ENCODE results near the gene CNPY3. TPM values are rescaled to one million over a fixed set of nuclear protein-coding genes. Genes with fewer than 3 reads are reported as not detected.
"Not testable (repeated sequence)": the region's sequence is repeated elsewhere in the genome, so short reads cannot be mapped to it uniquely, and the experiment has no call there.

CNPY3 gene
- total RNA-seq, 1 donor from 2014 or later: 22.9 TPM

DNA sequence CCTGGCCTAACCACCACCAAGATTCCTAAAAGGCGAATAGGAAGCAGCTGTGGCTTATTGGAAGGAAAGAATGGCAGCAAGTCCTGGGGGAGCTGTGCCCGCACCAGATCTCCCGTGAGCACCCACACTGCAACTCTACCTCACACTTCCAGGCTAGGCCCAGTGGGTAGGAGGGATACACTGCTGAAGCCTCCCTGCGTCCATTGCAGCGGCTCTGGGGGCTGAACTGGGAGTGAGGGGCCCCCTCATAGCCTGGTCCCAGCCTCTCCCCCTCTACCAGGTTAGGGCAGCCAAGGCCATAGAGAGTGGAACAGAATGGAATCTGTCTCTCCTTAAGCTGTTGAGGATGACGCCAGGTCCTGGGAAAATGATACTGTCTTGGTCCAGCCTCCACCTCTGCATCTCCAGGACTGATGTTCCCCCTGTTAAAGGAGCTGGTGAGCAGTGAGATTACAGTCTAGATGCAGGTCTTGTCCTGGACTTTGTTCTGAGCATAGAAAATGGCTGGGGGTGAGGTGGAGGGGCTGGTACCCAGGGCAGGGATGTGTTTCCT is 11.3 kb downstream of the CNPY3 start:
- intact Hi-C loops (cut with DNase I): no loop called here
- no peak for DNase-seq (ENCODE audit: missing footprints)
- no peak for ATAC-seq

DNA sequence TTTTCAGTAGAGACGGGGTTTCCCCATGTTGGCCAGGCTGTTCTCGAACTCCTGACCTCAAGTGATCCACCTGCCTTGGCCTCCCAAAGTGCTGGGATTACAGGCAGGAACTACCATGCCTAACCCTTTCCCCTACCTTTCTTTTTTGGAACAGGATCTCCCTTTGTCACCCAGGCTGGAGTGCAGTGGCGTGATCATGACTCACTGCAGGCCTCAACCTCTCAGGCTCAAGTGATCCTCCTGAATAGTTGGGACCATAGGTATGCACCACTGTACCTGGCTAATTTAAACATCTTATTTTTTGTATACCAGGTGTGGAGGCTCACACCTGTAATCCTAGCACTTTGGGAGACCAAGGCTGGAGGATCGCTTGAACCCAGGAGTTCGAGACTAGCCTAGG is 12.1 kb downstream of the CNPY3 start:
- ATAC-seq; intact Hi-C loops (cut with DNase I); DNase-seq (ENCODE audit: missing footprints): not testable (repeated sequence)

DNA sequence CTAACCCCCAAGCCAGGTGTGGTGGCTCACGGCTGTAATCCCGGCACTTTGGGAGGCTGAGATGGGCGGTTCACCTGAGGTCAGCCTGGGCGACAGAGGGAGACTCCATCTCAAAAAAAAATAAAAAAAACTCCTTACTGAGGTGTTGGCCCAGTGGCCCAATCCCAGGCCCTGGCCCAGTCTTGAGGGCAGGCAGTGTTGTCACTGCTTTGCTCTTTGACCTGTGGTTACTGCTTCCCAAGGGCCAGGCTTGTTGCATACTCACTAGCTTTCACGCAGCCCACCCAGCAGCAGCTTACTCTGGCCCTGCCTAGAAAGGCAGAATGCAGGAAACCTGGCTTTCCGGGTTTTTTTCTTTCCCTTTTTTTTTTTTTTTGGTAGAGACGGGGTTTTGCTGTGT is 13.2 kb downstream of the CNPY3 start:
- no peak for ATAC-seq
- intact Hi-C loops (cut with DNase I): no loop called here
- DNase-seq (ENCODE audit: missing footprints): no peak

DNA sequence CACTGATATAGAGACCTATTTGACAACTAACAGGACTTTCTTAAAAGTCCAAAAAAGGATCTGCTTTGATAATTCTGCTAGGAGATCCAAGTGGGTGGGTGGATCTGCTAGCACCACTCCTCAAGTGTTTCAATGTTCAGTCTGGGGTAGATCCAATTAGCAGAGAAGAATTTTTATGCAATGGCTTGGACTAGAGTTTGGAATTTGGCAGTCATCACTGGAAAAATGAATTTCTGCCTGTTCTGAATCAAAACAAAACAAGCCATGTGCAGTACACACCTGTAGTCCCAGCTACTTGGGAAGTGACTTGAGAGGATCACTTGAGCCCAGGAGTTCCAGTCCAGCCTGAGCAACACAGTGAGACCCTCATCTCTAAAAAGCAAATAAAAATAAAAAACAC is 18.7 kb downstream of the CNPY3 start:
- DNase-seq (ENCODE audit: missing footprints): no peak
- ATAC-seq: no peak
- intact Hi-C loops (cut with DNase I): no loop called here

DNA sequence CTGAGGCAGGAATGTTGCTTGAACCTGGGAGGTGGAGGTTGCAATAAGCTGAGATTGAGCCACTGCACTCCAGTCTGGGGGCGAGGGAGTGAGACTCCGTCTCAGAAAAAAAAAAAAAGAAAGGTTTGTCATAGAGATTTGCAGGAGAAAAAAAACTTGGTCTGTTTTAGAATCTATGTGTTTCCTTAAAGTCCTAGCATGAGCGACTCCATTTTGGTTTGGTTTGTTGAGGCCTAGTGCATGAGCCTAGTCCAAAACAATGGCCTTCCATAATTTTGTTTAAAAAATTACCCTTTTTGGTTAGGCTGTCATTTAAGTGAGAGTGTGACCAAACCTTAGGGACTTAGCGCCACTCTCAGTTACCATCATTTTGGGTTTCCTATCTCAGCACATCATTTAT is 23.1 kb downstream of the CNPY3 start:
- intact Hi-C loops (cut with DNase I): no loop called here
- DNase-seq (ENCODE audit: missing footprints) (no peak), ATAC-seq (no peak)

DNA sequence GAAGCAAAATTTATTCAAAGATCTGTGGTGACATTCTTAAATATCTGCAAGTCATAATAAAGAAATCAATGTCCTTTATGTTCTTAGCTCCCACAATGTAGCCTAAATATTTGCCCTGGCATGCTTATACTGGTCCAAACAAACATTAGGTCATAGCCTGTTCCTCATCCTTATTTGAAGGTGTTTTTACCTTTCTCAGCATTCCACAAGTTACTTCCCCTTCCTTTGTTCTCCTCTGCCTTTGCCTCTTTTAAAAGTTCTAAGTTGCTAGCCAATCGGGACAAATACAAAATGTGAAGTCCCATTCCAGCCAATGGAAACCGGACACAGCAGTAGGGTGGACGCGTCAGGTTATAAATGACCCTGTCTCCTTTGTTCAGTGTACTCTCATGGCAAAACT is 25.1 kb downstream of the CNPY3 start:
- ATAC-seq; intact Hi-C loops (cut with DNase I); DNase-seq (ENCODE audit: missing footprints): not testable (repeated sequence)

DNA sequence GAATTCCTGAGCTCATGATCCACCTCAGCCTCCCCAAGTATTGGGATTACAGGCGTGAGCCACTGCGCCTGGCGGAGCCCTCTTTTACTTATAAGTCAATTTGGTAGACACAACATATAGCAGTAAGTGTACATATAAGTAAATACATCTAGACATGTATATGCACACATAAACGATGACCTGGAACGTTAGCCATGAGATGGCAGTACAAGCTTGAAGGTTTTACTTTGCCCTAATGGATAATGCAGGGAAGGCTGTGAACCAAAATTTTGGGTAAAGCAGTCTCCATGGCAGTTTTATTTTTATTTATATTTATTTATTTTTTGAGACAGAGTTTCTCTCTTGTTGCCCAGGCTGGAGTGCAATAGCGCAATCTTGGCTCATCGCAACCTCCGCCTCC is 28.8 kb downstream of the CNPY3 start:
- no peak for ATAC-seq
- DNase-seq (ENCODE audit: missing footprints): no peak
- intact Hi-C loops (cut with DNase I): no loop called here

DNA sequence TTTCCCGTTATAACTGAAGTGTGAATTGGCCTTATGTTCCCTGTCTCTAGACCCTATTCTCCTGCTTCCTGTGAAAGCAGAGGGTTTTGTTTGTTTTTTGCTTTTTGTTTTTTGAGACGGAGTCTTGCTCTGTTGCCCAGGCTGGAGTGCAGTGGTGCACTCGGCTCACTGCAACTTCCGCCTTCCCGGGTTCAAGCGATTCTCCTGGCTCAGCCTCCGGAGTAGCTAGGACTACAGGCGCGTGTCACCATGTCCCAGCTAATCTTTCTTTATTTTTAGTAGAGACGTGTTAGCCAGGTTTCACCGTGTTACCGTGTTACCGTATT is 30.6 kb downstream of the CNPY3 start:
- intact Hi-C loops (cut with DNase I): no loop called here
- no peak for ATAC-seq

DNA sequence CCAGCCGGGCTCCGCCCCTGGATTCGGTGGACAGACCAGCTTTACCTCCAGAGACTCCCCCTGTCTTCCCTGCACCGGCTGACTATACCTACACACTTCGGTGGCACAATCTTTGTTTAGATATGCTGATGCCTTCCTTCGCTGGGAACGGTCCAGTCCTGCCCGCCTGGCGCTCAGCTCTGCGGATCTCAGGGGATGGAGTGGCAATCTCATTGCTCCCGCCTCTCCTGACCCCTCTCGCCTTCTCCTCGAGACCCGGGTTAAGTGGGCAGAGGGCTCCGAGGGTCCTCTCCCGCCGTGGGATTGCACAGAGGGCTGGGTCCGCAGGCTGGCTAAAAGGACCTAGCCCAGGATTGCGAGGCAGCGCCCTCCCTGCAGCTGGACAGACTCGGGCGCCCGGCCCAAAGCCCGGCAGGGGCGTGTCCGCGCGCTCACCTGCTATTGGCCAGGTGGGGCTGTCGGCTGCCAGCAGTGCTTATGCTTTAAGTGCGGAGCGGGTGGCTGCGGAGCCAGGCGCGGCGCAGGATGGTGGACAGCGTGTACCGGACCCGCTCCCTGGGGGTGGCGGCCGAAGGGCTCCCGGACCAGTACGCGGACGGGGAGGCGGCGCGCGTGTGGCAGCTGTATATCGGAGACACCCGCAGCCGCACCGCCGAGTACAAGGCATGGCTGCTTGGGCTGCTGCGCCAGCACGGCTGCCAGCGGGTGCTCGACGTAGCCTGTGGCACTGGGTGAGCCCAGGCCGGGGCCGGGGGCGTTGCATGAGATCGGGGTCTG is 31.2 kb downstream of the CNPY3 start, which contains the start of gene GNMT:
TSS of gene GNMT (plus strand) at position 512 of the 777 bp plus-strand sequence. CDS start at position 526, 14 bp downstream.
- DNase-seq (ENCODE audit: missing footprints) (peak; percentile 85), ATAC-seq (peak; percentile 88)
- intact Hi-C loops (cut with DNase I): no loop called here

More for the DNA sequence above, 30.6 kb downstream of the CNPY3 start:
- DNase-seq (ENCODE audit: missing footprints): no peak

DNA sequence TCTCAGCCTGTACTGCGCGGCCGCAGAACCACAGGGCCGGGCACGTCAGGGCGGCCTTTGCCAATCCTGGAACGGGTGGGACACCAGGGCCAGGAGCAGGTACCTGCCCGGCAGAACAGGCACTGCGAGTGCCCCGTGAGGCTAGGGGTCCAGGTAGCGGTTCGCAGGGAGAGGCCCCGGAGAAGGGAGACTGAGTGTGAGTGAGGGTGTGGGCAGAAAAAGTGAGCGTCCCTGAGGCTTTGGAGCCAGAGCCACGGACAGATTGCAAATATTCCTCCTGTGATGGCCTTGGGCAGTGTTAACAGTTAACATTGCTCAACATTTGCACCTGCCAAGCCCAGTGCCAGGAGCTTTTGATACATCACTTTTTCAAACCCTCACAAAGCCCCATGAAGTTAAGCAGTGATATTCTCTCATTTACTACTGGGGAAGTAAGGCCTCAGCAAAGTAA is 31.8 kb downstream of the CNPY3 start:
- ATAC-seq: no peak
- no peak for DNase-seq (ENCODE audit: missing footprints)
- intact Hi-C loops (cut with DNase I): no loop called here

DNA sequence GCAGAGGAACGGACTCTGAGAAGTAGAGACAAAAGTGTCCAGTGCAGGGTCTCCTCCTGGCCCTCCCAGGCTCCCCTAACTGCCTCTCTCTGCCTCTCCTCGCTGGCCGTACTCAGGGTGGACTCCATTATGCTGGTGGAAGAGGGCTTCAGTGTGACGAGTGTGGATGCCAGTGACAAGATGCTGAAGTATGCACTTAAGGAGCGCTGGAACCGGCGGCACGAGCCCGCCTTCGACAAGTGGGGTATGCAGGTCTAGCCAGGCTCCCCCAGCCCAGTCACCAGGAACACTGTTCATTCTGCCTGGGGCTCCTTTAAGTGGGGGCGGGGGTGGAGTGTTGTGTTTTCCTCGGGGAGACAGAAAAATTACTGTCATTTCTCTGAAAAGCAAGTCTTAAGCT is 32.8 kb downstream of the CNPY3 start:
- DNase-seq (ENCODE audit: missing footprints) (no peak), ATAC-seq (no peak)
- intact Hi-C loops (cut with DNase I): no loop called here

DNA sequence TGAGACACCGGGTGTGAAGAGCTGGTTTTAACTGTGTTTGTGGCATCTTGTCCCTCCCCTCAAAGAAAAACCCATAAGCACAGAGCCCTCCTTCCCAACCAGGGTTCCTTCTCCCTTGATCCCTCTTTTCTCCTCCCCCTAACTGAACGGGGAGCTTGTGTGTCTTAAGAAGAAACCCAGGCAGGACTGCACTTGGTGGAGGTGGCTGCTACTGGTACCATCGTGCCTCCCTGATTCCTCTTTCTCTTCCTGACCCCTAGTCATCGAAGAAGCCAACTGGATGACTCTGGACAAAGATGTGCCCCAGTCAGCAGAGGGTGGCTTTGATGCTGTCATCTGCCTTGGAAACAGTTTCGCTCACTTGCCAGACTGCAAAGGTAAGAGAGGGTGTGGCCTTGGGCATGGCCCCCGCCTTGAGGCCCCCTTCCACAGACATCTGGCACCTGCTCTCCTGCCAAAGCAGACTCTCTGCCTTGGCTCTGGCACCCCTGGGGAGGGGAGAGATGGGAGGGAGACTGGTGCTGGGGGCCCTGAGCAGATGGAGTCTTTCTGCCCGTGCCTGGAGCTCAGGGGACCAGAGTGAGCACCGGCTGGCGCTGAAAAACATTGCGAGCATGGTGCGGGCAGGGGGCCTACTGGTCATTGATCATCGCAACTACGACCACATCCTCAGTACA is 33.4 kb downstream of the CNPY3 start:
- DNase-seq (ENCODE audit: missing footprints) (no peak), ATAC-seq (no peak)
- intact Hi-C loops (cut with DNase I): no loop called here

DNA sequence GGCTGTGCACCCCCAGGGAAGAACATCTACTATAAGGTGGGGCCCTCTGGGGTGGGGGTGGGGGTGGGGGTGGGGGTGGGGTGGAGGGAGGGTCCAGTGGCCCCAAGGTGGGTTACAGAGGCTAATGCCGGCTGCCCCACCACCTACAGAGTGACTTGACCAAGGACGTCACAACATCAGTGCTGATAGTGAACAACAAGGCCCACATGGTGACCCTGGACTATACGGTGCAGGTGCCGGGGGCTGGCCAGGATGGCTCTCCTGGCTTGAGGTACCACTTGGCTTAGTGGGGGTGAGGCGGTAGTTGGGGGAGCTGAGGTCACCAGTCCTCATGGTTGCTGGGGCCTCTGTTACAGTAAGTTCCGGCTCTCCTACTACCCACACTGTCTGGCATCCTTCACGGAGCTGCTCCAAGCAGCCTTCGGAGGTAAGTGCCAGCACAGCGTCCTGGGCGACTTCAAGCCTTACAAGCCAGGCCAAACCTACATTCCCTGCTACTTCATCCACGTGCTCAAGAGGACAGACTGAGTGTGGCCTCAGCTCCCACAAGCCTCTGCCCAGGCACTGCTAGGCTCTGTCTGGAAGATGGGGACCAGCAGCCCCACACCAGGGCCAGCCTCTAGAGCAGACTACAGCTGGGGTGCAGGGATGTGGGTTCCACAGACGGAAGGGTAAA is 34.0 kb downstream of the CNPY3 start:
- no peak for ATAC-seq
- no peak for DNase-seq (ENCODE audit: missing footprints)
- intact Hi-C loops (cut with DNase I): no loop called here

DNA sequence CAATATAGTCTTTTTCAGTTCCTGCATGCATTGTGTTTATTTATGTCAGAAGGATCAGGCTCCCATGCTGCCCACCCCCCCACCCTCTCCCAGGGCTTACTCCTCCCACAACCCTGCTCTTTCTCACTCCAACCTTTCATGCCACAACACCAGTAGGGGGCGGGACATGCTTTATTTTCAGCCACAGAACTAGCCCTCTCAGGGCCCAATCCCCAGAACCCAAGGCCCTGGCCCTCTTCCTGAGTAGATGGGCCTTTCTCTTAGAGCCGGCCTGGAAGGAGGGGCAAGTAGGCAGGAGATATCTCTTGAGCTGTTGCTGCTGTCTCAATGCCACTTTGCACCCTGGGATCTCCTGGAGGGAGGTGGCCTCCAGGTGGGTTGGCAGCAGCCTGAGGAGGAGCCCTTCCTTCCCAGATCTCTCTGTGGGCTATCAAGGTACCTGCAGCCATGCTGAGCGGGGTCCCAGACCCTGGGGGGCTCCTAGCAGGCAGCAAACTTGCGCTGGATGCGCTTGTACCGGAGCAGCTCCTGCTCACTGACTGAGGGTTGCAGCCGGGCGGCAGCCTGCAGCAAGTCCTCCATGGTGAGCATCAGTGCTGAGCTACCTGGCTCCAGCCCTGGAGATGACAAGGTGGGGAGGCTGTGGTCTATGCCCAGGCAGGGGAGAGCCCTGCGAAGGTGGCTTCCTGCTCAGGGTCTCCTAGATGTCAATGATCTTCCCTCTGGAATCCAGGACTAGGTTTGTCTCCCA is 34.8 kb downstream of the CNPY3 start:
- DNase-seq (ENCODE audit: missing footprints) (no peak), ATAC-seq (no peak)
- intact Hi-C loops (cut with DNase I): no loop called here

DNA sequence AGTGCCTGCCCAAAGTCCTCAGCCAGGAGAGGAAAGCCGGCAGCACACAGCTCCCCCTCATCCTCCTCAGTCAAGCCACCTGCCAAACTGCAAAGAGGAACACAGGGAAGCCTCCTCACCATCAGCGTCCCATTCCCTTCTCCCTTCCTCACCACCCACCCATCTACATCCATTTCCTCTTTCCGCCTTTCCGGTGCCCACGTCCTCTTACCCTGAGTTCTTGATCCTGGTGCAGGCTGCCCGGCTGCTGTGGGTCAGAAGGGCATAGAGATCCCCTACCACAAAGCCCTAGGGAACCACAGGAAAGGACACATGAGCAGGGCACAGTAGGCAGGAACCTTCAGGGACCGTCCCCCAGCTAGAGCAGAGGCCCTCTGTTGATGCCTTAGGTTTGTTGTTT is 37.3 kb downstream of the CNPY3 start:
- DNase-seq (ENCODE audit: missing footprints): no peak
- intact Hi-C loops (cut with DNase I): no loop called here

DNA sequence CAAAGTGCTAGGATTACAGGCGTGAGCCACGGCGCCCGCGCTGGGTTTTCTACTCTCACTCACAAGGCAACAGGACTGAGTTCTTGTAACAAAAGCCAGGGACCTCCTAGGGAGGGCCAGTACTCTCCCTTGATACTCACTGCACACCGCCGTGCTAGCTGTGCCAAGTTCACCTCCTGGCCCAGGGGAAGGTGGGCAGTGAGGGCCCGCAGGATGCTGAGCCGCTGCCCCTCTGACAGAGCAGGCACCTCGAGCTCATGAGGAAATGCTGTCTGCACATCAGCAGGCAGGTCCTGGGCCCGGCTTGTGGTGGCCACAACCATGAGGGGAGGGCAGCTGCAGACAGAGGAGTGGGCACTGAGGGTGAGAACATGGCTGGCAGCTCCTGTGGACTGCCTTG is 37.9 kb downstream of the CNPY3 start:
- no peak for DNase-seq (ENCODE audit: missing footprints)
- intact Hi-C loops (cut with DNase I): no loop called here
- ATAC-seq: no peak

More for the DNA sequence above, 37.3 kb downstream of the CNPY3 start:
- no peak for ATAC-seq

DNA sequence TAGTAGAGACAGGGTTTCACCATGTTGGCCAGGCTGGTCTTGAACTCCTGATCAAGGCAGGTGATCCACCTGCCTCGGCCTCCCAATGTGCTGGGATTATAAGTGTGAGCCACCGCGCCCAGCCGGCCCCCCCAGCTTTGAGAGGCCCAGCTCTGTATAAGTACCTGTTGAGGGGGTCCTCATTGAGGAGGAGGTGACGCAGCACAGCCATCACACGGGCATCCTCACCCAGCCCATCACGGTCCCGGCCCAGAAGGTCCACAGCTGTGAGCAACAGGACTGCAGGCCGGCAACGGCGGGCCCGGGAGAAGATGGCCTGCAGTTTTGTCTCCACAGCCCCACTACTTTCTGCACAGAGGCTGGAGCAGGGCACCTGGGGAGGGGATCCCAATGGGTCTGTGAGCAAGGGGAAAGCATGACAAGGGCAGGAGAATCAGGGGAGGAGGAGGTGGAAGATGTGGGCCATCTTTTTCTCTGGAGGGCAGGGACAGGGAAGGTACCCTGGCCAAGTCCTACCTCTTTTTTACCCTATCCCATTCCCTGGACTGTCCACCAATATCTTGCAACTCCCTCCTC is 38.9 kb downstream of the CNPY3 start:
- no peak for DNase-seq (ENCODE audit: missing footprints)
- ATAC-seq: no peak
- intact Hi-C loops (cut with DNase I): no loop called here

DNA sequence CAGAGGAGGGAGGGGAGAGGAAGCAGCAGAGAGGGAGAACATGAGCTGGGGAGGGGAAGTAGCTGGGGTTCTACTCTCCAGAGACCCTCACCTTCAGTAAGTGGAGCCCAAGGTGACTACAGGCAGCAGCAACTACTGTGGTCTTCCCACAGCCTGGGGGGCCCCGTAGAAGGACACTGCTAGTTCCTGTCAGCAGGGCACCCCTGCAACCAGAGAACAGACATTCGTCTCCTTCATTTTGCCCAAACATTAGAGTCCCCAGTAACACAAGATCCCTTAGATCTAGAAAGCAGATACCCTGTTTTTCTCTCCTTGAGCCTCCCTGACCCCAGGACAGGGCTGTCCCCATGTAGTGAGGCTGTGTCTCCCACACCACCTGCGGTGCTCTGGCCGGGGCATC is 39.5 kb downstream of the CNPY3 start:
- ATAC-seq (no peak), DNase-seq (ENCODE audit: missing footprints) (no peak)
- intact Hi-C loops (cut with DNase I): no loop called here

DNA sequence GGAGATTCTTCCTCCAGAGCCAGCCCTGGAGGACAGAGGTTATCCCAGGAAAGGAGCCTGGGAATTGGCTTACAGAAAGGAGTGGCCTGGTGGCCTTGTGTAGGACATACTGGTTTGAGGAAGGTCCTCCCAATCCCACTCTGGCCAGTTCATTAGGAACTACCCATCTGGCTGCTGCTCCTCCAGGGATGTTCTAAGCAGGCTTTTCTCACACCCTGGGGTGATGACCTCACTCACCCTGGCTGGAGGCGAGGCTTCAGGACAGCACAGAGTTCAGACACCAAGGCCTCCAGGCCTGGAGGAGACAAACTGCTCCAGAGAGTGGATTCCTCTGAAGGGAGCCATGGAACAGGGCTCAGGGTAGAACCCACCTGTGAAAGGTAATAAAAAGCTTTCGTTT is 40.2 kb downstream of the CNPY3 start:
- intact Hi-C loops (cut with DNase I): no loop called here
- no peak for ATAC-seq
- no peak for DNase-seq (ENCODE audit: missing footprints)
